Stimulated activated CD8-positive, alpha-beta memory T cell treated with anti-CD3 and anti-CD28 coated beads, Interleukin-7, amount 100 ng/mL, for 24 hours (primary cell): Measurements from ENCODE around the gene FGFR2.

ENCODE experiments used
- DNase-seq: peaks from one replicate; pipeline ENCODE4 v3.0.0-alpha.2; 2020; ENCODE audit warnings: low read depth

The FGFR2 gene

DNA sequence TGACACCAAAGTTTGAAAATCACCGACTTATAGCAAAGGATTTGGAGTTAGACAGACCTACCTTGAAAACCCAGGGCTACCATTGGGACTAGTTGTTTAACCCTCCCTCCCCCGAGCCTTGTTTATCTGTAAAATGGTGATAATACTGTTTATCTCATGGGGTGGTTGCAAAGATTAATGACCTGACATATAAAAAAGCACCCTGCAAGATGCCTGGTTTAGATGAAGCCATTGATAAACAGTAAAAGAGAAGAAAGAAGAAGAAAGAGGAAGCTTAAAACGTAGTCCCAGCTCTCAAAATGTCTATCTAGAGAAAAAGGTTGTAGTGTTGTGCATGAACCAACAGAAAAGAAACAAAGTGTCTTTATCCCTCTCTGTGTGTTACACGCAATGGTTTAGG is 145.7 kb downstream of the FGFR2 start:
- no peak for DNase-seq

DNA sequence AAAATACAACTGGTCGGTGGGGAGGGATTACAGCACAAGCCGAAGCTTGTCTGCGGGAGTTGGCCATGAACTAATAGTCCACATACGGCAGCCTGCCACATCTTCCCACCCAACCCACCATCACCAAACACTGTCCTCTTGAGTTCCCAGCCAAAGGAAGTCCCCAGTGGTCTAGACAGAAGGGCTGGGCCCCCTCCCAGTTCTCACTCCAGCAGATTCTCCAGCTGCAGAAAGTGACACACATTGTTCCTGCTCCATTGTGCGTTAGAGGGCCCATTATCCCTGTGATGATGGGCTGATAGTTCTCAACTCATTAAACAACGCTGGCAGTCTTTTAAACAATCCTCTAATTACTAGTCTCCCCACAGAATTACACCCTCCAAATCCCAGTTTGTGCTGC is 148.0 kb downstream of the FGFR2 start:
- DNase-seq: no peak

- DNase-seq: no peak
These were observed 148.7 kb downstream of the FGFR2 start for GRCh38 chr10:121449482-121449924.

DNA sequence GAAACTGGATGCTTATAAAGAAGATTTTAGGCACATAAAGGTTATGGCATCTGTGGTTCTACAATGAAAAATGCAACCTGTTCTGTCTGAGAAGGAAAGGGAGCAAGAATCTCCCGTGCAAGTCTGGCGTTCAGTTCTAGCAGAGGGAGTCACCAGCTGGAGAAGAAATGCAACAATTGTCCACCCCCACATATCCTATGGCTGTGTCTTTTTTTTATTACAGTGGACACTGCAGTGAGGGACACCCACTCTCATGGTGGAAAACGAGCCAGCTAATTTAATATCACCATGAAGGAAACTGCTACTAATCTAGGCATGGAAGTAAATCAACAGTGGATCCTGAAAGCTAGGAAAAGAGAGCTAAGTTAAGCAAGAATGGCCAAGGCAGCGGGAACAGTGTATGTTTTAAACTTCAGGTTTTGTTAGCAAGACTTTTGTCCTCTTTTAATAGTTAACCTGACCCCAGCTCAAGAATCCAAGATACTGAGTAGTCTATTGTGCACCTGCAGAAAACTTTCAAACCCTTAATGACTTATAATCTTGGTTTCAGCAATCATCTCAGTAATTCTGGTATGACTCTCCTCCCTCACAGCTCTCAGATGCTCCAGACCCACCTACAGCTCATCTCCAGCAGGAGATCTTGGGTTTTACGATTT is 149.3 kb downstream of the FGFR2 start:
- no peak for DNase-seq

GRCh38 chr10:121444520-121445165 is 153.6 kb downstream of the FGFR2 start:
- DNase-seq: no peak

DNA sequence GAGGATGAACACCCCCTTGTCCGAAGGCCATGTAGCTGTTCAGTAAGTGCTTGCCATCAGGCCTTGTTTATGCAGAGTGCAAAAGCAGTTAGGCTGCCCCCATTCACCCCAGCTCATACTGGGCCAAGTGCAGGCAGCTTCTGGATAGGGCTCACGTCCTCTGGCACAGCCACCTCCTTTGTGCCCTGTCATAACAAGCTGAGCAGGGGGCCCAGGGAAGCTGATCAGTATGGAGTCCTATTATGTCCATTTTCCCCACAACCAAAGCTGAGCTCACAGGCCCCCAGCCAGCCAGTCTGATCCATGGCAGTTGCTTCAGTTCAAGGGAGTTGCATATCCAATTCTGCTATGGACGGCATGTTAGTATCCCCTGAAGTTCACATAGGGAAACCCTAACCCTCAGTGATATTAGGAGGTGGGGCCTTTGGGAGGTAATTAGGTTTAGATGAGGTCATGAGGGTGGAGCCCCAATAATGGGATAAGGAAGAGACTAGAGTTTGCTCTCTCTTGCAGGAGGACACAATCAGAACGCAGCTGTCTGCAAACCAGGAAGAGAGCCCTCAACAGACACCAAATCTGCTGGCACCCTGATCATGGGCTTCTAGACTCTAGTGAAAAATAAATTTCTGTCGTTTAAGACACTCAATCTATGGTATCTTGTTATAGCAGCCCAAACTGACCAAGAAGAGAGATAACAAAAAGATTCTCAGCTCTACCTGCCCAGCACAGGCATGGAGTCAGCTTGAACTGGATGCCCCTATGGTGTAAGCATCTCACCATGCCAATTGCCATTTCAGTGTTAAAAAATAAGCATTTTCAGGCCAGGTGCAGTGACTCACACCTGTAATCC is 155.9 kb downstream of the FGFR2 start:
- no peak for DNase-seq

- no peak for DNase-seq
These were observed 157.8 kb downstream of the FGFR2 start for GRCh38 chr10:121440461-121440860.

DNA sequence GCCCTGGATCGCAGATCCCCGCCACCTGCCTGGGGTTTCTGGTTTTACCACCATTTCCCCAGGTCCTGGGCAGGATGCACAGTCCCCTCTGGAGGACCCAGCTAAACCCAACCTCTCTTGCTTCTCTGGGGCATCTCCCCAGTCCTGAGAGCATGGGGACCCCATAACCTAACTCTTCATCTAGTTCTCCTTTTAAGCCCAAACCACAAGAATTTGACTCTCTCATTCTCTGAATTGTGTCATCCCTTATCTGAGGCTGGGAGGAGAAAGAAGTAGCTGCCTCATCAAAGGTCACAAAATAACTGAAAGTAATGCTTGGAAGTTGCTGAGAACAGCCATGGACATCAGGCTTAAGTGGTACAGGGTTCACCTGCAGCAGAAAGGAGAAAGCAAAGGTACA is 159.9 kb downstream of the FGFR2 start:
- DNase-seq: no peak

DNA sequence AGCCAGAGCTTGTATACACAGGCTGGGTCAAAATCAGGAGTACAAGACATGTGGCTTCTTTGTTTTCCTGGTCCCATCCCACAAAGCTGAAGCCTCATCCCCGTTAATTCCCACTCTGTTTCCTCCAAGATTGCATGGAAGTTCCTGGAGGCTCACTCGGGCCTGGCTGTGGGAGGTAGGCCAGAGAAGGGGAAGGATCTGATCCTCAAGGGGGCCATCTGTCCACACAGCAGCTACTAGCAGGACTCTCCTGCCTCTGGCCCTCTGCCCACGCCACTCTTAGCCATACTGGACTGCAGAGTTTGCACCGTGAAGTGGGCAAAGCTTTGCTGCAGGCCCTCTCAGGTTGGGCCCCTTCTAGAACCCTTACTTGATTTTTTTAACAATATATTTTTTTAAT is 160.6 kb downstream of the FGFR2 start:
- DNase-seq: no peak

DNA sequence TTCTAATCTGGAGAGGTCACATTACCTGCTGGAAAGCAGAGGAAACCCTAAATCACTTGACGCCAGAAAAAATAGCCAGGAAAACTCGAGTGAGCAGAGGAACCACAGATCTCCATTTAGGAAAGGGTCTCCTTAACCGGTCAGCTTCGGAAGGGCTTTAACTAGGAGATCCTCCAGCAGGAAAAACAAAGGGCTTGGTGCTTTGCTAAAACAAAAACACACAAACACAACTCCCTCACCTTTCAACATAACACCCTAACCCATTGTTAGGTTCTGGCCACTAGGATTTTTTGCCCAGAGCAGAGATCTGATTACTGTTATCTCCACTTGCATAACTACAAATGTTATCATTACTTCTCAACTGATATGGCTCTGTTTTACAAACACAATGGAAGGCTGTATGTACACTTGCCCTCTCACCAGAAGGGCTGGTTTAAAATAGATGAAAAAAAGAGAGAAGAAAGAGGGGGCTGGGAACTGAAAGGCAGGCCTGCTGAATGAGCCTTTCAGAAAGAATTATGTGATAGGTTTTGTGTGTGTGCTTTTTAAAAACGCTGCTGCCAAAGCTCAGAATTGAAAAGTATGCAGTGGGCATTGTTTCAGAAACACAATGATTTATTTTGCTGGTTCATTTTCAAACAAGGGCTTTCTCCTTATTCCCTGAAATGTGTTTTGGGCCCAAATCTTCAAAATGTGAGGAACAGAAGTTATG is 161.5 kb downstream of the FGFR2 start:
- DNase-seq: no peak

DNA sequence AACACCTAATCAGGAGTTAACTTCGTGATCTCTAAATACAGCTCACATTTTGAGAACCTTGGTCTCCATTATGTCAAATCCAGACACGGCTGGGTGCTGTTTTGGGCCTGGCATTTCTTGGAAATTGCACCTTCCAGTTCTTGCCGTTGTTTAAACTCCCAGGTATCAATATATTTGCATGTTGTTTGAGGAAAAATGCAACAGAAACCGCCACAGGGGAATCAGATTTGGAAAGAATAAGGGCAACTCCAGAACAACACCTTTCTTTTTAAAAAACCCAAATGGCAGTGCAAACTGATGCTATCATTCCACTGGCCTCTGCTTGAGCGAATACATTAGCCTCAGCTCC is 162.0 kb downstream of the FGFR2 start:
- DNase-seq: no peak

- no peak for DNase-seq
These were observed 163.0 kb downstream of the FGFR2 start for GRCh38 chr10:121435099-121435875.

- DNase-seq: no peak
These were observed 164.3 kb downstream of the FGFR2 start for GRCh38 chr10:121433965-121434364.

GRCh38 chr10:121428867-121429266 is 169.4 kb downstream of the FGFR2 start:
- no peak for DNase-seq
